GM19468 (cell line): ENCODE measurements around the gene CLEC3B.

ENCODE experiments used
- ATAC-seq: cut with Tn5 transposase; IDR thresholded peaks from one replicate; pipeline ENCODE4 v1.9.1; 2021; ENCODE audit warnings: mild to moderate bottlenecking, moderate library complexity, moderate number of reproducible peaks; ENCODE audit not compliant: unreplicated experiment; ENCODE audit errors: extremely low read depth

Gene CLEC3B

DNA sequence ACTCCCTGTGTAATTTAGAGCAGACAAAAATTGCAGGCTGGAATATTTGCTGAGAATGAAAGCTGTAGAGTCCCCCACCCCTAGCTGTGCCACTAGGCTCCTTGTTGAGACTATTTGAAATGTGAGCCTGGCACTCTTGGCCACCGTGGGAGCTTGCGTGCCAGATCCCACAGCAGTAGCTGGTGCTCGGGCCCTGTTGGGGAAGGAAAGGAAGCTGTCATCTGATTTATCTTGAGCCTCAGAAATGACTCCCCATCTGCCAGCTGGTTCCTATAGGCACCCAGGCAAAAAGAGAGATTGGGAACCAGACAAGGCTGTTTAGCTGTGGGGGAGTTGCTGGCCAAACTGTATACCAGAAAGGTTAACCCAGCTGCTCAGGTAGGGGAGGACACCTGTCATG lies 23.4 kb upstream of the CLEC3B start:
- ATAC-seq = no peak

GRCh38 chr3:45003406-45003805 lies 22.7 kb upstream of the CLEC3B start:
- ATAC-seq = no peak

GRCh38 chr3:45003859-45004258 lies 22.2 kb upstream of the CLEC3B start:
- ATAC-seq = no peak

- no peak for ATAC-seq
Measured at GRCh38 chr3:45007091-45007490, 19.0 kb upstream of the CLEC3B start.

DNA sequence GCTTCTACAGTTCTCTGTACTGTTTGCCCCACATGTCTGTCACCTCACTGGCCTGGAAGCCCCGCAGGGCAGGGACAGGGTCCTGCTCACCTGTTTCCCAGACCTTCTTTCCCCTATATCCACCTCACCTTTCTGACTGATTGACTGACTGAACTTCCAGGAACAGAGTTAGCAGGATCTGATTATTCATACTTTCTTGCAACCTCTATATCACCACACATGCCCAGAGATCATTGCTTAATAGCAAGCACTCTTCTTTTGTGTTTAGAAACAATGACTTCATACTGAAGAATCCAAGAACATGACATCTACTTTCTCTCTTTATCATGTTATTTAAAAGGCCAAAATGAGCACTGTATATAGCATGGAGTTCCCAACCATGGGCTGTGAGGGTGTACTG lies 18.0 kb upstream of the CLEC3B start:
- no peak for ATAC-seq

GRCh38 chr3:45009868-45010267 lies 16.2 kb upstream of the CLEC3B start:
- ATAC-seq = no peak

DNA sequence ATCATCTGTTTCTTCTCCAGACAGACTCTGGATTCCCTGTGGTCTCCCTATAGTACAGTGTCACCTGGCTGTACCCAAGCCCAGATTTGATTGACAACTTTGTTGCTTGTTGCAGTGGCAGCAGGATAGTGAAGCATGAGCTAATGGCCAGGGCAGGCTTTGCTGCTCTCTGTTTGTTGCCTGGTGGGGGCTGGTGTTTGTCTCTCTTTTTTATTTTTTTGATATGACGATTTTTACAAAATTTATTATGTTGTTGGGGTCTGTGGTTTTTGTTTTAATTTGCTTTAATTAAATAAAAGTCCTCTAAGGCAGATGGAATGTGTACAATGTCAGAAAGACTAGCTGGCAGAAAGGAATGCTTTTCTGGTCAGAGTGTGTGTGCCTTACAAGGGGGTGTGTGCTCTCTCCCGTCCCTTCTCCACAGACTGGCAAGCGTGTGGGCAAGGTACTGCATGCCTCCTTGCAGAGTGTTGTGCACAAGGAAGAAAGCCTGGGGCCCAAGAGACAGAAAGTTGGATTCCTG lies 15.2 kb upstream of the CLEC3B start:
- ATAC-seq = no peak

DNA sequence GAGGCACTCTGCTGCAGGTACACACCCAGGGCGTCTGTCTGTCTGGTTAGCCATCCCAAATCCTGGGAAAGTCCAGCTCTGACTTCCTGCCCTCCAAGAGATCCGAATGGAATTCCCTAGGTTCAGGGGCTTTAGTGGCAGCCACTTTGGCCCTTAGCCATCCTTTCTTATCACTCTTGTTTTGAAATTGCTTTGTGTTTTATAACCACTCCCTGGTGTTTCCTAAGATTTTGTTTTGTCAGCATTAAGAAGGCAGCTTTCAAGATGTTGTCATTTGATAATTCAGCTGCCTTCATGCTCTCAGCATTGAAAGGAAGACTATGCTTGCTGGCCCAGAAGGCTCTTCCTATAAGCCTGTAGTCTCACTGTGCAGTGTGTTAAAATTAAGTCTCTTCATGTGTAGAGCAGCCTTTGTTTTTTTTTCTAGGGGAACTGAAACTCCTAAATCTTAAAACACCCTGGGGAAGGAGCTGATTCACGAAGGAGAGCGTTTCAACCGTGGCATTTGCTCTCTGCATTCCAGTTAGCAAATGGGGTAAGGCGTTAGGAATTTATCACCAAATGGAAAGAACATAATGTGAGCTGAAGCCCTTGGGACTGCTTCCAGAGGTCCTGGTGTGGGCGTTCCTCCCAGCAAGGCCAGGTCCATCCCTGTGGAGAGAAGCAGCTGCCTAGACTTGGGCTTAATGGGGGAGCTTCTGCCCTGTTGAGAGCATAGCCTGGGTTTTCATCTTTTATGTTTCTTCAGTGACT lies 14.2 kb upstream of the CLEC3B start:
- ATAC-seq = no peak

DNA sequence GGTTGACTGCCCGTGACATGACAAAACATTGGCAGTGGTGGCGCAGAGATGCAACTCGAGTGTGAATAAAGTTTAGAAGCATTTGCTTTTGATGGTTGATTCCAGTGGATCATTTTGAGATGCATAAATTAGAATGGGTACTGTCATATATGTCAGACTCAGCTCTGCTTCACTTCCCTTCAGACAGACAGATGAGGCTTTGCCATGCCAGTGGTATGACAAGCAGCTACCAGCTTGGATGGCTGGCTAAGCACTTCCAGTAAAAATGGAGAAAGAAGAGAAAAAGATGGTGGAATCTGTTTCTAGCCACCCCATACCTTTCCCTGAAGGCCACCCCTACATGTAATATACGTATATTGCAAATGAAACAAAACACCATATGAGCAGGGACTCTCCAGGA lies 13.5 kb upstream of the CLEC3B start:
- ATAC-seq = no peak

DNA sequence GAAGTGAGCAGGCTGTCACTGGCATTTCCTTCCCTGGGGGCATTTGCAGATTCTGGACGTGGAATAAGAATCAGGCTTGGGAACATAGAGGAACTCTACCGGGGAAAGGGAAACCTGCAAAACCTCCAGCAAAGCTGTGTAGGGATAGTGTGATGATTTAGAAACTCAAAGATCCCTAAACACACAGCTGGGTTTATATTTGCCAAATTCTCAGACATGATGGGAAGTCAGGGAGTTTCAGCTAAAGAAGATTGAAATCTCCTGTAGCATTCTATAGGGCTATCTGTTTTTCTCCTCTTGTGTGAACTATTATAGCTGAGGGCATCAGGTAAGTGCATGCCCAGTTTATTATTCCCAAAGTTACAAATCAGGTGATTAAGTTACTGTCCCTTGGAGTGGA lies 9.2 kb upstream of the CLEC3B start:
- ATAC-seq = no peak

- ATAC-seq = no peak
Measured at GRCh38 chr3:45017821-45018220, 8.3 kb upstream of the CLEC3B start.

GRCh38 chr3:45020534-45020933 lies 5.6 kb upstream of the CLEC3B start:
- ATAC-seq = no peak

DNA sequence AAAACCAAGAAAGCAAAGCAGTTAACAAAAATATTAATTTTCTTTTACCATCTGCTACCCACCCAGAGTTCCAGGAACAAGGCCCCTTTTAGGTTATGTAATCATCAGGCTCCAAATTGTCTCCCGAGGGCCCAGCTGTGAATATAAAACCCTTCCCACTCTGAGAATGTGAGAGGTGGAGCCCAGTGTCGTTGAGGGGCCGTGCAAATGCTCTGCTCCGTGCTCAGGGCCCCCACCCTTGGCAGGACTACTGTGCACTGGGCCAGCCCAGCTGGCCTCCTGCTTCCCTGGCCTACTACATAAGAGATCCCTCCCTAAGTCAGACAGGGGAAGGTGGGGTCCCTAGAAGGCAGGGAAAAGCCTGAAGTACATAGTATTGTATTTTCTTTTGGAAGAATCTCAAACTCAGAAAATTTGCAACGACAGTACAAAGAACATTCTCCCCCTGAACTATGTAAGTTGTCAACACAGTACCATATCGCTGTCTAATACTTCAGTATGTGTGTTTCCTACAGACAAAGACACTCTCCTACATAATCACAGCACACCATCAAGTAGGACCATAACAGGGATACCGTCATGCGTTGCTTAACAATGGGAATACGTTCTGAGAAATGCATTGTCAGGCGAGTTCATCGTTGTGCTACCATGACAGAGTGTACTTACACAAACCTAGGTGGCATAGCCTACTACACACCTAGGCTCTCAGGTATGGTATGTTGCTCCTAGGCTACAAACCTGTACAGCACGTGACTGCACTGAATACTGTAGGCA lies 4.4 kb upstream of the CLEC3B start:
- no peak for ATAC-seq

DNA sequence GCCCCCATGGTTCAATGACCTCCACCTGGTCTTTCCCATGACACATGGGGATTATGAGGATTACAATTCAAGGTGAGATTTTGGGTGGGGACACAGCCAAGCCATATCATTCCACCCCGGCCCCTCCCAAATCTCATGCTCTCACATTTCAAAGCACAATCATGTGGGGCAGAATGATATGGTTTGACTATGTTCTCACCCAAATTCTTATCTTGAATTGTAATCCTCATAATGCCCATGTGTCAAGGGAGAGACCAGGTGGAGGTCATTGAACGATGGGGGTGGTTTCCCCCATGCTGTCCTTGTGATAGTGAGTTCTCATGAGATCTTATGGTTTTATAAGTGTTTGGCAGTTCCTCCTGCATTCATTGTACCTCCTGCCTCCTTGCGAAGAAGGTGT lies 2.4 kb upstream of the CLEC3B start:
- no peak for ATAC-seq

- no peak for ATAC-seq
Measured at GRCh38 chr3:45024542-45025255, 1.4 kb upstream of the CLEC3B start.

GRCh38 chr3:45026957-45027356 lies 854 bp downstream of the CLEC3B start:
- no peak for ATAC-seq

GRCh38 chr3:45027441-45027840 lies 1.3 kb downstream of the CLEC3B start:
- no peak for ATAC-seq

- ATAC-seq = no peak
Measured at GRCh38 chr3:45029216-45029615, 3.1 kb downstream of the CLEC3B start.

DNA sequence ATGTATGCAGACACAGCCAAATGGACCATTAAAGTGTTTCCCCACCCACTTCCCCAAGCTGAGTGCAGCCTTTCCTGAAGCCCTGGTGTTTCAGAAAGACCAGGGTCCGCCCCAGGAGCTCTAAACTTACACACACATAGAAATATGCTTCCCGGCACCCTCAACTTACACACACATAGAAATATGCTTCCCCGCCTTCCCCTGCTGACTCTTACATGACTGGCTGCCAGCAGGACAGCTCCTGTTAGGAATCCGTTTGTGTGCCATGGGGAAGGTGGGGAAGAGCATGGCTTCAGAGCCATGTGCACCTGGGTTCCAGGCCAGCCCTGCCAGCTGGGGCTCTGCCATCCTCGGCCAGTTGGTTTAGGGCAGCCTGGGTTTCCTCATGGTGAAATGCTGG lies 3.6 kb downstream of the CLEC3B start:
- no peak for ATAC-seq

DNA sequence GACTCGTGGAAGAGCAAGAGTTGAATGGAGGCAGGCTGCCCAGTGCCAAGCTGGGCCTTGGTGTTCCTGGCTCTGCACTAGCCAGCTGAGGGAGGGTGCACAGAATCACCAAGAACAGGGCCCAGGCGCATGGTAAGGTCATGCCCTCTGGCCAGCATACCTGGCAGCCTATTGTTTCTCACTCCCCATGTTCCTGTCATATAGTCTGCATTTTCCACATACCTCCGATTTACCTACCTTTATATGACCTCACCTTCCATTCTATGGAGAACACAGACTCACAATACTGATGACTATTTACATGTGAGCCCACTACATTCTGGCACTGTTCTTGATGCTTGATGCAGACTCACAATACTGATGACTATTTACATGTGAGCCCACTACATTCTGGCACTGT lies 5.4 kb downstream of the CLEC3B start:
- ATAC-seq = no peak

GRCh38 chr3:45032113-45032512 lies 6.0 kb downstream of the CLEC3B start:
- no peak for ATAC-seq
